ENCODE data around the gene LRRC27.
"Not testable (repeated sequence)": the region's sequence is repeated elsewhere in the genome, so short reads cannot be mapped to it uniquely, and the experiment has no call there.

Gene LRRC27

DNA sequence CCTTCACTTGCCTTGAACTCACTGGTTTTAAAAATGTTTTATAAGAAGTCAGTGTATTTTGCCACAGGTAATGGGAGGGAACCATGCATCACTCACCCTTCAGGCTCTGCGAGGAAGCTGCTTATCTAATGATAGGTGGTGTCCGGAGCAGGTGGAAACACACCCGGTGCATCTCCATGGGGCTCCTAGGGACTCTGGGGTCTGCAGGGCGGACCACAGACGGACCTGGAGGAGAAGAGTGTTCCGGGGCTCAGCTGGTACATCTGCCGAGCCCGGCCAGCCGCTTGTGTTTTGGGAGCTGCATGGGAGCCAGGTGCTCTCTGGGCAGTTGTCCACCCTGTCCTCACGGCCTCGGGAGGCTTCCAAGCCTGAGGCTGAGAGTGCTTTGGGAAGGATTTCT is 7.3 kb downstream of the LRRC27 start:
- DNase-seq: no peak

- no peak for DNase-seq
Measured at GRCh38 chr10:132341017-132341416, 9.0 kb downstream of the LRRC27 start.

DNA sequence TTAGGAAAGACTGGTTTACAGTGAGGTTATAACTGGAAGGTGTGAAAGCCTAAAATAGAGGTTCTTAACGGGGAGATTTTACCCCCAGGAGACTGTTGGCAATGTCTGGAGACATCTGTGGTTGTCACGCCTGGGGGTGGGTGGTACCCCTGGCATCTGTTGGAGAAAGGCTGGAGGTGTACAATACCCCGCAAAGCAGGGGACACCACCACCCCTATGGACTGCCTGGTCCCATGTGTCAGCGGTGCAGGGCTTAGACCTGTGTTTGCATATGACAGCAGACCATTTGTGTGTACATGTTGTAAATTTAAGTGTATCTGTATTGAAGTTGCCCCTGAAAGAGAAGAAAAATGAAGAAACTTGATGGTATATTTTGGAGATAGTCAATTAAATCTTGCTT is 9.8 kb downstream of the LRRC27 start:
- DNase-seq: no peak

GRCh38 chr10:132342553-132342952 is 10.6 kb downstream of the LRRC27 start:
- DNase-seq: no peak

- DNase-seq: no peak
Measured at GRCh38 chr10:132344386-132344785, 12.4 kb downstream of the LRRC27 start.

GRCh38 chr10:132345345-132345744 is 13.4 kb downstream of the LRRC27 start:
- no peak for DNase-seq

- no peak for DNase-seq
Measured at GRCh38 chr10:132346806-132347205, 14.8 kb downstream of the LRRC27 start.

DNA sequence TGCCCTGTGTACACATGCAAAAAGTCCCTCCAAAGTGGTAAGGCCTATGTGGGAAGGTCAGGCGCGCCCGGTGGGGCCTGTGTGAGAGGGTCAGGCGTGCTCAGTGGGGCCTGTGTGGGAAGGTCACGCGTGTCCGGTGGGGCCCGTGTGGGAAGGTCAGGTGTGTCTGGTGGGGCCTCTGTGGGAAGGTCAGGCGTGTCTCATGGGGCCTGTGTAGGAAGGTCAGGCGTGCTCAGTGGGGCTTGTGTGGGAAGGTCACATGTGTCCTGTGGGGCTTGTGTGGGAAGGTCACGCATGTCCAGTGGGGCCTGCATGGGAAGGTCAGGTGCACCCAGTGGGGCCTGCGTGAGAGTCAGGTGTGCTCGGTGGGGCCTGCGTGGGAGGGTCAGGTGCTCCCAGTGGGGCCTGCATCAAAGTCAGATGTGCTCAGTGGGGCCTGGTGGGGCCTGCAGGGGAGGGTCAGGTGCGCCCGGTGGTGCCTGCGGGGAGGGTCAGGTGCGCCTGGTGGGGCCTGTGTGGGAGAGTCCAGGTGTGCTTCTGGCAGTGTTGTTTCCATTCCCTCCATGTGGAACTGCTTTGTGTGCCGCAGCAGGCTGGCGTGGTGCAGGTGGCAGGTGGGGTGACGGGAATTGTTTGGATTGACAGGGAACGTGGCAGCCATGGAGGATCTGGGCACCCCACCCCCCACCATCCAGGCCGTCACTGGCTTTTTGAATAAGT is 15.4 kb downstream of the LRRC27 start:
- DNase-seq: peak in 2 of 3 experiments; percentile 22 to 57

DNA sequence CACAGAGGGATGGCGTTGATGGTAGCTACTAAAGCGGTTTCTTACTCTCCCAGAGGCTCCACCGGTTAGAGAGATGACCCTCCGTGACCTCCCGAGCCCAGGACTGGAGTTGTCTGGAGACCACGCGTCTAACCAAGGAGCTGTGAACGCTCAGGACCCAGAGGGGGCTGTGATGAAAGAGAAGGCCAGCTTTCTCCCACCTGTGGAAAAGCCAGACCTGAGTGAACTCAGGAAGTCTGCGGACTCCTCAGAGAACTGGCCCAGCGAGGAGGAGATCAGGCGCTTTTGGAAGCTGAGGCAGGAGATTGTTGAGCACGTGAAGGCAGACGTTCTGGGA is 15.9 kb downstream of the LRRC27 start:
- DNase-seq: no peak

DNA sequence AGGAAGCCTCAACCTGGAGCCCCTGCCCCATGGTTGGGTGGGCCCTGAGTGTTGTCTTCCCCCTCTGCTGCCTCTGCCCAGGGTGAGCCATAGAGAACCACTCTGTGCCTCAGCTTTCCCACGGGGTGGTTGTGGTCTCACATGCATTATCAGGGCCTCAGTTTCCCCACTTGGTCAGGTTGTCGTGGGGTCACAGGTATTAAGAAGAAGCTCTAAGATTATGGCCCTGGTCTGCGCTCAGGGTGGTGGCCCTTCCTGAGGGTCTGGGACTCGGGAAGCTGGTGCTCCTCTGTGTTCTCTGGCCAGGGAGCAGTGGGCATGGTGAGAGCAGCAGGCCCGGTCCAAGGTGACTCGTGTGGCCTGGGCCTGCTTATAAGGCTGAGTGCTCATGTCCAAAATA is 17.8 kb downstream of the LRRC27 start:
- DNase-seq: no peak

- no peak for DNase-seq
Measured at GRCh38 chr10:132350391-132350790, 18.4 kb downstream of the LRRC27 start.

DNA sequence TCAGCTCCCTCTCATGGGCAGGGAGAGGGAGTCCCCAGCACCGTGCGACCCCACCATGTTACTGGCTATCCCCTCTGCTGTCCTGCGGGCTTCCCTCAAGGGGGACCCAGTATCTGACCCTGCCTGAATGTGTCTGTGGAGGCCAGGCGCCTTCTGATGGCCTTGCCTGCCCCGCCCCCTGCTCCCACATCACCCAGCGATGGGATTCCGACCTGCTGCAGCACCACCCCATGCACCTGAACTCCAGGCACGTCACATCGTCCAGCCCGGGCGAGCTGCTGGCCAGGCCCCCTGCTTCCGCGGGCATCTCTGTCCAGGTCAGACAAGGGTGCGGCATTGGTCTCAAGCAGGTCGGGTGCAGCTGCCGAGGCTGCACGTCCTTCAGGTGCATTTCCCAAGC is 19.0 kb downstream of the LRRC27 start:
- DNase-seq: no peak

GRCh38 chr10:132351611-132352010 is 19.6 kb downstream of the LRRC27 start:
- DNase-seq: no peak

GRCh38 chr10:132352462-132353308 is 20.7 kb downstream of the LRRC27 start:
- not testable (repeated sequence) for DNase-seq

DNA sequence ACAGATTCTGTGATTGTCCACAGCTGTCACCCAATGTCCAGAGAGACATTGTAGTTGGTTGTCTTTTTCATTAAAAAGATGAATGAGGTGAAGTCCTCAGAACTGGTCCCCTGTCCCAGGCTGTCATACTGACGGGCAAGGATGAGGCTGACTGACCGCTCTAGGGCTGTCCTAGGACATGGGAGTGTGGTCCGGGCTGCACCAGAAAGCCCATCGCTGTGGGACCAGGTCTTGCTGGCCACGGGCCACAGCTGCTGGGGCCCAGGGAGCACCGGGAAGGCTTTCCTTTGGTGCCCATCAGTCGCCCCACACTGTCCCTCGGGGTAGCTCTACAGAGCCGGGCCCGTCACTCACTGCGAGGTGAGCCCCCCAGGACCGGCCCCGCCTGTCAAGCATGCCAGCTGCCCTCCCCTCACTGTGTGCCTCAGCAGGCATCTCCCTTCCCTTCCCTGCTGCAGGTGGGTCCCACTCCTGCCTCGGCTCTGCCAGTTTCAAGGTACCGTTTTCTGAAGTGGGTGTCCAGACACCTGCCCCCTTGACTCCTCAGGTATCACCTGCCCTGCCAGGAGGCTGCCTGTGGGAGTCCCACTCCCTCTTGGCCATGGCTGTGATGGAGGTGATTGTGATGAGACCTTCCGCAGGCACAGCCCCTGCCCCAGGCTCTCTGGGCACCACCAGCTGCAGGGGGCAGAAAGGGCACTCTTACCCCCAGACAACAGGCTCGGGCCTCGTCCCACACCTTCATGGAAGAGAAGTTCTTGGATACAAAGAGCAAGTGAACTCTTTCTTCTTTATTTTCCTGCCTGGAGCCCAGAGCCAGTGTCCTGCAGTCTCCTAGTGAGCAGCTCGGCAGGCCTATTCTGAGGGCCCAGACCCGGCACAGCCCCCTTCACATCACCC is 21.7 kb downstream of the LRRC27 start:
- no peak for DNase-seq

DNA sequence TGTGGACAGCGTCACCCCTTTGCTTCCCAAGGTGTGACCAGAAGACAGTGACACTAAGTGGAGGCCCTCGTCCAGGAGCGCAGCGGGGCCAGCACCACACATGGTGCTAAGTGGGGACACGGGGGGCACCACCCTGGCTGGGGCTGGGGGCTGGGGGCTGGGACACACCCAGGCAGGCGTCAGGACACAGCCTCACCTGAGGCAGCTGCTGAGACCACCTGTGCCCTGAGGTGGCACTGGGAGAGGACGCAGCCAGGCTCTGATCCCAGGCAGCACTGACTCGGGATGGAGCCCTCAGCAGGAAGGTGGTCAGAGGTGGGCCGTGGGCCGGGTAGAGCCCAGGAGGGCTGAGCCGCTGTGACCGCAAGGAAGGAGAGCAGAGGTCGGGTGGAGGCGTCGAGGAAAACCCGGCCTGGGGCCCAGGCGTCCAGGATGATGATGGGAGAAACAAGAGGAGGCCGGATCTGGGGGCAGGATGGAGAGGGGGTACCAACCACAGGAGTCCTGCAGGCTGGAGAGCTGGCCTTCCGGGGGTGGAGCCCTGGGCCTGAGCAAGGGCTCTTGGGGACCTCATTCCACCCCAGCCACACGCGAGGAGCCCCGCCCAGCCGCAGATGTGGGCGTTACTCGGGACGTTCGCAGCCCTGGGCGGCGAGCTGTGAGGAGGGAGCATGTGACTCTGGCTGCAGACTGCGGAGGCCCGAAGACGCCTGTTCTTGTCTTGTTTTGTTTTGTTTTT is 22.5 kb downstream of the LRRC27 start:
- DNase-seq: no peak

GRCh38 chr10:132355297-132355696 is 23.3 kb downstream of the LRRC27 start:
- DNase-seq: no peak

DNA sequence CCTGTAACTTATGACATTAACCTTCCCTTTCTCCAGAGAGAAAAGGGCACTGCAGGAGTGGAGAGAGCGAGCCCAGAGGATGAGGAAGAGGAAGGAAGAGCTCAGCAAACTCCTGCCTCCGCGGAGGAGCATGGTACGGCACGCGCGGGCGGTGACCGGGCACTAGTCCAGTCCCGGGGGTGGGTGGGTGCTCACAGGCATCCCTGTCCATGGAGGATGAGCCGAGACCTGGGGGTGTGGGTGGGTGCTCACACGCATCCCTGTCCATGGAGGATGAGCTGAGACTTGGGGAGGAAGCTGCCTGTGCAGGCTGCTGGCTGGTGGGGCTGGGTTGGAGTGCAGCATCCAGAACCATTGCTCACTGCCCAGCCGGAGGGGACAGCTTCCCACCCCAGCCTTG is 23.8 kb downstream of the LRRC27 start:
- no peak for DNase-seq

DNA sequence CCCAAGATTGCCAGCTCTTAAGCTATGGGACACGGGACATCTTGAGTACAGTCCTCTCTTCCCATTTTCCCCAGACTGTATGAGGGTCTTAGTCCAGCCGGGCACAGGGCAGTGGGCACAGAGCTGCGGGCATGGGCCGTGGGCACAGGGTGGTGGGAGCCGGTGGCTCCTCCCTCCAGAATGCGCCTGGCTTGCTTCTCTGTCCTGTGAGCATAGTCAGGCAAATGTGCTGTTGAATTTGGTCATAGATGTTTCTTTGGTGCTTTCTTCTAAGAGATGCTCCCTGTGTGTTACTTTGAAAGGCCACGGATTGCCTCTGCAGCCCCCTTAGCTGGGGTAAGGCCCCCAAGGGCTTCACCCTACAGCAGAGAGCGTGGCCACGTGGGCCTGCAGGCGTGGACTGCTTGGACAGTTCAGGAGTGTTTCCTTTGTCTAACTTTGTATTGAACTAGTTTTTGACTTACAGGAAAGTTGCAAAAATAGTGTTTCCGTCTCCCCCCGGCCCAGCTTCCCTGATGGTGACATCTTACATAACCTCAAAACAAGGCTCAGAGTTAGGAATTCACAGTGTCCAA is 24.7 kb downstream of the LRRC27 start:
- DNase-seq: no peak

- DNase-seq: no peak
Measured at GRCh38 chr10:132357286-132358058, 25.5 kb downstream of the LRRC27 start.

DNA sequence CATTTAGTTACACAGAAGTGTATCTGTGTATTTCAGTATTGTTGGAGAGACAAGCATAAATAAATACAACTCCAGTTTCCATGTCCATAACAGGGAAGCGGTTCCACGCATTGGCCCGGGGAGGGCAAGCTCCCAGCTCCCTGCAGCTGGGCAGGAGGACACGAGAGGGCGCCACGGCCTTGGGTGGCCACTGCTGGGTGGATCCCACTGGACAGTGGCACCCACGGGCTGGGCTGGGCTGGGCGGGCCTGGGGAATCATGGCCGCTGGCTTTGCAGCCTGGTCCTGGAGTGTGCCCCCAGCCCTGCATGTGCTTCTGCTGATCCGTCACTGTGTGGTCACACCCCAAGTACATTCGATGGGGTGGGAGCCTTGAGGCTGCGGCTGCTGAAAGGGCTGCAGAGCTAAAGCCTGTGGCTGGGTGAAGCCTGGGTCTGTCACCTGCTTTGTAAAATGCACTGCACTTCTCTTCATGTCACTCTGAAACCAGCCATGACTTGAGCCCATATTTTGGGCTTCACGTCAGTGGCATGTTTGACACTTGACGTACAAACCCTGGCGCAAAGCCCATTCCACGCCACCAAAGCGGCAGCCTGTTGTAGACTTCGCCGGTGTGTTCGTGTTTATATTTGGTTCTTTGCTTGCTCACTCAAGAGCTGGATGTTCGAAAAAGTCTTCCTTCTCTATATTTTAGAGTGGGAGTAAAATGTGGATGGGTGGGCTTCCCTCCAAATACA is 27.5 kb downstream of the LRRC27 start:
- no peak for DNase-seq

Measured in NCI-H1417 (cell line).